ENCODE data around the gene KIF6.

The KIF6 gene

GRCh38 chr6:39468385-39468784 lies 256.8 kb downstream of the KIF6 start:
- no peak for TF ChIP-seq CTCF (IDR thresholded peaks at IDR 0.05; ENCODE audit: control extremely low read depth, extremely low read depth, low read depth, missing control alignments)
- DNase-seq (ENCODE audit: extremely low spot score), result no peak
- CTCF ChIA-PET, result no interaction called here
- POLR2A ChIA-PET, result no interaction called here

- CTCF ChIA-PET, result no interaction called here
- POLR2A ChIA-PET, result no interaction called here
- no peak for DNase-seq (ENCODE audit: extremely low spot score)
These were observed 258.6 kb downstream of the KIF6 start for GRCh38 chr6:39466631-39467030.

GRCh38 chr6:39465539-39465938 lies 259.7 kb downstream of the KIF6 start:
- CTCF ChIA-PET, result no interaction called here
- POLR2A ChIA-PET, result no interaction called here
- TF ChIP-seq CTCF (IDR thresholded peaks at IDR 0.05; ENCODE audit: control extremely low read depth, extremely low read depth, low read depth, missing control alignments), result no peak
- no peak for DNase-seq (ENCODE audit: extremely low spot score)

More at GRCh38 chr6:39466631-39467030, 258.6 kb downstream of the KIF6 start:
- no peak for TF ChIP-seq CTCF (IDR thresholded peaks at IDR 0.05; ENCODE audit: control extremely low read depth, extremely low read depth, low read depth, missing control alignments)

GRCh38 chr6:39464067-39464466 lies 261.1 kb downstream of the KIF6 start:
- DNase-seq (ENCODE audit: extremely low spot score), result no peak
- CTCF ChIA-PET, result no interaction called here
- TF ChIP-seq CTCF (IDR thresholded peaks at IDR 0.05; ENCODE audit: control extremely low read depth, extremely low read depth, low read depth, missing control alignments), result no peak
- POLR2A ChIA-PET, result no interaction called here

- ChIA-PET CTCF (no interaction called here), POLR2A (no interaction called here)
- TF ChIP-seq CTCF (IDR thresholded peaks at IDR 0.05; ENCODE audit: control extremely low read depth, extremely low read depth, low read depth, missing control alignments), result no peak
- no peak for DNase-seq (ENCODE audit: extremely low spot score)
These were observed 271.2 kb downstream of the KIF6 start for GRCh38 chr6:39453956-39454524.

GRCh38 chr6:39453241-39453640 lies 272.0 kb downstream of the KIF6 start:
- ChIA-PET POLR2A (no interaction called here), CTCF (interaction anchor here (2.5 kb wide), 1 partner anchor 10 kb away, joined by 11 read pairs; no protein-coding TSS in a partner anchor)
- DNase-seq (ENCODE audit: extremely low spot score), result no peak
- no peak for TF ChIP-seq CTCF (IDR thresholded peaks at IDR 0.05; ENCODE audit: control extremely low read depth, extremely low read depth, low read depth, missing control alignments)
